CD4-positive, alpha-beta T cell treated with Interleukin-4 for 4 hours (primary cell): ENCODE data around the gene LRRC23.

Experiments used
- DNase-seq: peaks from one replicate; pipeline ENCODE4 v3.0.0-alpha.2; 2020

LRRC23 gene

DNA sequence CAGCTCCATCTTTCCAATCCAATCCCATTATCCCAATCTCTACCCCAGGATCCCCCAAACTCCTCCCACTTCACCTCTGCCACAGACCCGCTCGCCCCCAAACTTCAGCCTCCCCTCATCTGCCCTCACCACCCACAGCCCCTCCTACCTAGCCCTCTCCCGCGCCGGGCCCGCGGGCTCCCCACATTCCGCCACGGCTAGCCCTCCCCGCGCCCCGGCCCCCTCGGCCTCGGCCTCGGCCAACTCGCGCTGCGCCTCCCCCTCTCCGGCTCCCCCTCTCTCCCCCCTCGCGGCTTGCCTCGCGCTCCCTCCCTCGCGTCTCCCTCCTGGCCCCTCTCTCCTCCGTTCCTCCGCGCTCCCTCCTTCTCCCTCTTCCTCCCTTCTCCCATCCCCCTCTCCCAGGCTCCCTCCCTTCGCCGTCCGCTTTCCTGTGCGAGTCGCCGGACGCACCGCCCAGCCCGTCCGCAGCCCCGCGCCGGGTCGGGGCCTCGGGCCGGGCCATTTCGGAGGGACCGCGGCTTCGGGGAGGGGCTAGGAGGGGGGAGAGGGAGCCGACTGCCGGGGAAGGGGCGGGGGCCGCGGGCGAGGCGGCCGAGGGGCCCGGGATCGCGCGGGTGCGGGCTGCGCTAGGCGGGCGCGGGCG is 22.9 kb downstream of the LRRC23 start, which contains the start of gene ATN1:
TSS of gene ATN1 (plus strand) at position 581 of the 643 bp plus-strand sequence. CDS start 6,043 bp downstream, outside the sequence.
- DNase-seq: no peak

GRCh38 chr12:6928022-6928702 is 23.5 kb downstream of the LRRC23 start:
- no peak for DNase-seq

- DNase-seq: no peak
These were observed 24.2 kb downstream of the LRRC23 start for GRCh38 chr12:6928703-6929407.

GRCh38 chr12:6929466-6930452 is 25.1 kb downstream of the LRRC23 start:
- no peak for DNase-seq

DNA sequence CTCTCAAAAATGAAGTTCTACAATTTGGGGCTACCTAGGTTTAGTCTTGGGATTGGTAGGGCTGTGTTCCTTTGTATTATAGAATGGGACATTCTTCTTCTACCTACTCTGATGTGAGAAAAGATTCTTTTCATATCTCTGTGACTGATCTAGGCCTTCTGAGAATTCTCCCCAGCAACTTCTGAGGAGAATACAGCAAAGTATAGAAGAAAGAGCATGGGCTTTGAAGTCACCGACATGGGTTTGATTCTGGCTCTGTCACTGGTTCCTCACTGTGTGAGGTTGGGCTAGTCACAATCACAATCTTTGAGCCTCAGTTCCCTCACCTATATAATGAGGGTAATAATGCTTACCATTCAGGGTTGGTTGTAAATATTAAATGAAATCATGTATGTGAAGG is 28.1 kb downstream of the LRRC23 start:
- no peak for DNase-seq

GRCh38 chr12:6934110-6934509 is 29.5 kb downstream of the LRRC23 start:
- no peak for DNase-seq

DNA sequence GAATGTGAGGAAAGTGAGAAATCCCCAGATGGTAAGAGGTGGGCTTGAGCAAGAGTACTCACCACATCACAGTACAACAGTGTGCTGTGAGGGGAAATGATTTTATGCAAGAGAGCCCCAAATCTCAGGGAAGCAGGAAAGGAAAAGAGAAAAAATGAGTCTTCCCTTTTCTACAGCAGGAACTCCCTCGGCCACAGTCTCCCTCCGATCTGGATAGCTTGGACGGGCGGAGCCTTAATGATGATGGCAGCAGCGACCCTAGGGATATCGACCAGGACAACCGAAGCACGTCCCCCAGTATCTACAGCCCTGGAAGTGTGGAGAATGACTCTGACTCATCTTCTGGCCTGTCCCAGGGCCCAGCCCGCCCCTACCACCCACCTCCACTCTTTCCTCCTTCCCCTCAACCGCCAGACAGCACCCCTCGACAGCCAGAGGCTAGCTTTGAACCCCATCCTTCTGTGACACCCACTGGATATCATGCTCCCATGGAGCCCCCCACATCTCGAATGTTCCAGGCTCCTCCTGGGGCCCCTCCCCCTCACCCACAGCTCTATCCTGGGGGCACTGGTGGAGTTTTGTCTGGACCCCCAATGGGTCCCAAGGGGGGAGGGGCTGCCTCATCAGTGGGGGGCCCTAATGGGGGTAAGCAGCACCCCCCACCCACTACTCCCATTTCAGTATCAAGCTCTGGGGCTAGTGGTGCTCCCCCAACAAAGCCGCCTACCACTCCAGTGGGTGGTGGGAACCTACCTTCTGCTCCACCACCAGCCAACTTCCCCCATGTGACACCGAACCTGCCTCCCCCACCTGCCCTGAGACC is 31.0 kb downstream of the LRRC23 start:
- no peak for DNase-seq

DNA sequence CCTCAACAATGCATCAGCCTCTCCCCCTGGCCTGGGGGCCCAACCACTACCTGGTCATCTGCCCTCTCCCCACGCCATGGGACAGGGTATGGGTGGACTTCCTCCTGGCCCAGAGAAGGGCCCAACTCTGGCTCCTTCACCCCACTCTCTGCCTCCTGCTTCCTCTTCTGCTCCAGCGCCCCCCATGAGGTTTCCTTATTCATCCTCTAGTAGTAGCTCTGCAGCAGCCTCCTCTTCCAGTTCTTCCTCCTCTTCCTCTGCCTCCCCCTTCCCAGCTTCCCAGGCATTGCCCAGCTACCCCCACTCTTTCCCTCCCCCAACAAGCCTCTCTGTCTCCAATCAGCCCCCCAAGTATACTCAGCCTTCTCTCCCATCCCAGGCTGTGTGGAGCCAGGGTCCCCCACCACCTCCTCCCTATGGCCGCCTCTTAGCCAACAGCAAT is 31.6 kb downstream of the LRRC23 start:
- no peak for DNase-seq

GRCh38 chr12:6936636-6937480 is 32.2 kb downstream of the LRRC23 start:
- DNase-seq: no peak

- peak; percentile 96 for DNase-seq
These were observed 33.1 kb downstream of the LRRC23 start for GRCh38 chr12:6937481-6938352.

GRCh38 chr12:6938353-6939190 is 34.0 kb downstream of the LRRC23 start:
- DNase-seq: no peak

GRCh38 chr12:6939191-6939540 is 34.5 kb downstream of the LRRC23 start:
- DNase-seq: no peak

DNA sequence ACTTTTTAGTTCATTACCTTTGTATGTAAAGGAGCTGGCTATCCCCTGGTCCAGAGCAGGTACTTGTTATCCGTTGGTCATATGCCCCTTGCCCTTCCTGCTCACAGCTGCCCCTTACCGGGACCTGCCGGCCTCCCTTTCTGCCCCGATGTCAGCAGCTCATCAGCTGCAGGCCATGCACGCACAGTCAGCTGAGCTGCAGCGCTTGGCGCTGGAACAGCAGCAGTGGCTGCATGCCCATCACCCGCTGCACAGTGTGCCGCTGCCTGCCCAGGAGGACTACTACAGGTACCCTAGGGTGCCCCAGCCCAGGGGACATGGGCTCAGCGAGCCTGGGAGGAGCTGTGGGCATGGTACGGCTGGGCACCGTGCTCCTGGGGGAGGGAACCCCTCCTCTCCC is 36.6 kb downstream of the LRRC23 start:
- DNase-seq: no peak

DNA sequence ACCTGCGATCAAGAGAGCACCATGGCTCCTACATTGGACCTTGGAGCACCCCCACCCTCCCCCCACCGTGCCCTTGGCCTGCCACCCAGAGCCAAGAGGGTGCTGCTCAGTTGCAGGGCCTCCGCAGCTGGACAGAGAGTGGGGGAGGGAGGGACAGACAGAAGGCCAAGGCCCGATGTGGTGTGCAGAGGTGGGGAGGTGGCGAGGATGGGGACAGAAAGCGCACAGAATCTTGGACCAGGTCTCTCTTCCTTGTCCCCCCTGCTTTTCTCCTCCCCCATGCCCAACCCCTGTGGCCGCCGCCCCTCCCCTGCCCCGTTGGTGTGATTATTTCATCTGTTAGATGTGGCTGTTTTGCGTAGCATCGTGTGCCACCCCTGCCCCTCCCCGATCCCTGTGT is 37.2 kb downstream of the LRRC23 start:
- no peak for DNase-seq

DNA sequence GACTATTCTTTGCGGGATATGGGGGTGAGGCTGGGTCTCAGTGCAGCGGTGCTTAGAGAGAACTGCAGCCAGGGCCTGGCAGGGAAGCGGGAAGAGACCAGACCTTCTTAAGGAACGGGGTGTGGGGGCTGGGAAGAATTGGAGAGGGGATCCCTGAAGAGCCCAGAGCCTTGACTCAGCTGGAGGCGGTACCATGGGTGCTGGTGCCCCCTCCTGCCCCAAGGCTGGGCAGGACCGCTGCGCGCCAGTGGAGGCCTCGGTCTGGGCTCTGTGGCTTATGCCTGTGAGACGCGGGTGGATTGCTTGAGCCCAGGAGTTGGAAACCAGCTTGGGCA is 37.7 kb downstream of the LRRC23 start:
- no peak for DNase-seq

- DNase-seq: peak; percentile 92
These were observed 38.7 kb downstream of the LRRC23 start for GRCh38 chr12:6943389-6943721.

- peak; percentile 88 for DNase-seq
These were observed 39.2 kb downstream of the LRRC23 start, which contains the start of the genes C12orf57 and RNU7-1 for GRCh38 chr12:6943722-6944380. C12orf57 (plus strand) TSS chr12:6944022; CDS start chr12:6944122, 100 bp downstream. RNU7-1 (plus strand) TSS chr12:6943816.
